ENCODE measurements around the gene RAMP3.

DNA sequence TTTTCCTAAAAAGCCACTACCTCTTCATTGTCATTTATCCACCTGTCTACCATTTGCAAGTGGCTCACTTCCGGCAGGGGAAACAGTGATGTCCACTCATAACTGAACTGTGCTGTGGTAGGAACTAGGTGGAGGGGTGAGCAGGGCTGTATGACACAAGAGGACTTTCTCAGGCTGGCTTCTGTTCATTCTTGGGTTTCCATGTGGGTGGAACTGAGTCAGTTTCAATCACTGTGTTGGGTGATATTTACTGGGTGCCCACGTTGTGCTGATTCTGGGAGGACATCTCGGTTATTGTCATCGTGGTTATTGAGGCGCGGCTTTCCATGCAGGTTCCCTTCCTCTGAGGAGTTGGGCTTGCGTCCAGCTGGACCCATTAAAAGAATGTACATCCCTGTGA is 38.8 kb downstream of the RAMP3 start:
- TF ChIP-seq, protein P1, sequence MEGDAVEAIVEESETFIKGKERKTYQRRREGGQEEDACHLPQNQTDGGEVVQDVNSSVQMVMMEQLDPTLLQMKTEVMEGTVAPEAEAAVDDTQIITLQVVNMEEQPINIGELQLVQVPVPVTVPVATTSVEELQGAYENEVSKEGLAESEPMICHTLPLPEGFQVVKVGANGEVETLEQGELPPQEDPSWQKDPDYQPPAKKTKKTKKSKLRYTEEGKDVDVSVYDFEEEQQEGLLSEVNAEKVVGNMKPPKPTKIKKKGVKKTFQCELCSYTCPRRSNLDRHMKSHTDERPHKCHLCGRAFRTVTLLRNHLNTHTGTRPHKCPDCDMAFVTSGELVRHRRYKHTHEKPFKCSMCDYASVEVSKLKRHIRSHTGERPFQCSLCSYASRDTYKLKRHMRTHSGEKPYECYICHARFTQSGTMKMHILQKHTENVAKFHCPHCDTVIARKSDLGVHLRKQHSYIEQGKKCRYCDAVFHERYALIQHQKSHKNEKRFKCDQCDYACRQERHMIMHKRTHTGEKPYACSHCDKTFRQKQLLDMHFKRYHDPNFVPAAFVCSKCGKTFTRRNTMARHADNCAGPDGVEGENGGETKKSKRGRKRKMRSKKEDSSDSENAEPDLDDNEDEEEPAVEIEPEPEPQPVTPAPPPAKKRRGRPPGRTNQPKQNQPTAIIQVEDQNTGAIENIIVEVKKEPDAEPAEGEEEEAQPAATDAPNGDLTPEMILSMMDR (conservative IDR thresholded peaks at IDR 0.05; ENCODE audit: low read length) = no peak
- TF ChIP-seq EZH2phosphoT487 (IDR thresholded peaks at IDR 0.05; ENCODE audit: borderline replicate concordance) = no peak

Measured in Loucy (cell line).